Measurements from ENCODE around the gene C1orf159. TPM values are rescaled to one million over a fixed set of nuclear protein-coding genes. Genes with fewer than 3 reads are reported as not detected.

C1orf159 gene
- total and polyA plus RNA-seq, 12 donors, result 2.9 to 14.0 (median 4.1) TPM

GRCh38 chr1:1054971-1055370, 60.9 kb downstream of the C1orf159 start:
- intact Hi-C loops (cut with DNase I), result no loop called here
- 89 to 91% methylated on average over 23 of the region's 23 CpGs for WGBS, 2 donors
- H3K36me3 ChIP-seq, result peaks cover 0 to 55% (median 0%) of the 10 kb centered on the region in 9 donors

GRCh38 chr1:1054099-1054700, 61.7 kb downstream of the C1orf159 start:
- peaks cover 0 to 13% (median 6%) of the 10 kb centered on the region in 9 donors for H3K4me1 ChIP-seq
- H3K27me3 ChIP-seq, result peaks cover 5 to 25% (median 19%) of the 10 kb centered on the region in 7 donors
- H3K4me3 ChIP-seq, result no peak overlapping the region
- WGBS, 2 donors, result 94 to 95% methylated on average over 18 of the region's 18 CpGs
- H3K27ac ChIP-seq, result no peak overlapping the region
- H3K36me3 ChIP-seq, result peaks cover 0 to 62% (median 0%) of the 10 kb centered on the region in 9 donors
- DNase-seq (no peak), ATAC-seq (no peak)
- H3K9me3 ChIP-seq, result no peaks in the 10 kb centered on the region
- no peak for TF ChIP-seq CTCF (IDR thresholded peaks at IDR 0.05)
- intact Hi-C loops (cut with DNase I), result no loop called here

More at GRCh38 chr1:1054971-1055370, 60.9 kb downstream of the C1orf159 start:
- peaks cover 10 to 33% (median 25%) of the 10 kb centered on the region in 7 donors for H3K27me3 ChIP-seq
- no peak overlapping the region for H3K4me3 ChIP-seq
- ATAC-seq, result no peak
- DNase-seq, result no peak
- H3K9me3 ChIP-seq, result no peaks in the 10 kb centered on the region
- H3K27ac ChIP-seq, result no peak overlapping the region
- no peak for TF ChIP-seq CTCF (IDR thresholded peaks at IDR 0.05)
- H3K4me1 ChIP-seq, result peaks cover 0 to 19% (median 12%) of the 10 kb centered on the region in 9 donors

- H3K9me3 ChIP-seq, result no peaks in the 10 kb centered on the region
- H3K27ac ChIP-seq, result no peak overlapping the region
- no peak overlapping the region for H3K4me3 ChIP-seq
- H3K36me3 ChIP-seq, result peaks cover 0 to 62% (median 0%) of the 10 kb centered on the region in 9 donors
- ATAC-seq (no peak), DNase-seq (no peak)
- no peak for TF ChIP-seq CTCF (IDR thresholded peaks at IDR 0.05)
- peaks cover 0 to 7% (median 1%) of the 10 kb centered on the region in 9 donors for H3K4me1 ChIP-seq
- 97 to 99% methylated on average over 18 of the region's 18 CpGs for WGBS, 2 donors
- intact Hi-C loops (cut with DNase I), result no loop called here
- peaks cover 5 to 20% (median 13%) of the 10 kb centered on the region in 7 donors for H3K27me3 ChIP-seq
Measured at GRCh38 chr1:1053682-1054081, 62.2 kb downstream of the C1orf159 start.

- Histone ChIP-seq H3K4me1 (peaks cover 0 to 4% (median 0%) of the 10 kb centered on the region in 9 donors), H3K27me3 (peaks cover under 1 to 14% (median 7%) of the 10 kb centered on the region in 7 donors), H3K27ac (no peak overlapping the region), H3K36me3 (peaks cover 0 to 66% (median 0%) of the 10 kb centered on the region in 9 donors), H3K9me3 (no peaks in the 10 kb centered on the region), H3K4me3 (no peak overlapping the region)
- 95% methylated on average over 15 of the region's 15 CpGs for WGBS, 2 donors
- intact Hi-C loops (cut with DNase I), result no loop called here
- TF ChIP-seq CTCF (IDR thresholded peaks at IDR 0.05), result no peak
- DNase-seq (no peak), ATAC-seq (no peak)
Measured at GRCh38 chr1:1053022-1053421, 62.9 kb downstream of the C1orf159 start.

Measured in heart right ventricle (tissue), 16 donors.